HepG2 (cell line): ENCODE measurements around the gene CPAMD8. TPM values are rescaled to one million over a fixed set of nuclear protein-coding genes. Genes with fewer than 3 reads are reported as not detected.

Experiments used
- ATAC-seq: fragments of 200-7000 bp; cut with Tn5 transposase; 3 replicates; pipeline ENCODE4 v1.9.1; 2020; ENCODE audit warnings: mild to moderate bottlenecking, moderate library complexity
- BruUV-seq: library from RNA; stranded (reverse); fragments of 400-500 nt; replicated peaks from 2 replicates; lab custom pipeline; 2021; lab: Mats Ljungman, UMichigan
- CTCF ChIA-PET: fragments of 300-600 bp; formaldehyde crosslinking; extraction: SDS; loops from one replicate; lab custom pipeline; 2021; ENCODE audit warnings: low total read pairs, inconsistent platforms, low intra/inter-chr PET ratio; lab: Yijun Ruan, JAX
- POLR2A ChIA-PET: fragments of 350-600 bp; sonication (Branson Sonifier 250); formaldehyde crosslinking; loops from one replicate; lab custom pipeline; 2020; ENCODE audit warnings: antibody characterized with exemption, inconsistent platforms; lab: Yijun Ruan, JAX
- DNase-seq: peaks from one replicate; pipeline ENCODE4 v3.0.0-alpha.2; 2015; ENCODE audit warnings: low spot score
- FAIRE-seq: peaks from 3 replicates; lab custom pipeline; 2011; peaks lifted over from hg19 to GRCh38; lab: Jason Lieb, UNC
- H2AFZ ChIP-seq: one replicate; pipeline ENCODE4 v1.6.1; 2011; ENCODE audit warnings: low read length, inconsistent platforms
- H3K27ac ChIP-seq: fragments of 300-600 bp; 3 replicates; pipeline ENCODE4 v1.8.0; 2011; ENCODE audit warnings: mixed run types, mild to moderate bottlenecking, mixed read lengths, low read length, inconsistent platforms; ENCODE audit not compliant: insufficient read depth; ENCODE audit errors: extremely low read length
- H3K27me3 ChIP-seq, 2 experiments: fragments of 200-600 bp in 1 of 2; 2 replicates in 1 of 2; 3 replicates in 1 of 2; pipeline versions ENCODE4 v1.6.0 to v1.8.0; 2011; ENCODE audit warnings: low read length in 2 of 2, mild to moderate bottlenecking in 2 of 2, moderate library complexity in 2 of 2, inconsistent platforms in 1 of 2; ENCODE audit not compliant: insufficient read depth in 2 of 2, control insufficient read depth in 1 of 2
- H3K36me3 ChIP-seq, 2 experiments: fragments of 200-600 bp in 1 of 2; replicated peaks in 1 of 2; 2 replicates in 1 of 2; 3 replicates in 1 of 2; pipeline versions ENCODE4 v1.5.1 to v1.8.0; 2011; ENCODE audit warnings: low read length in 2 of 2, inconsistent platforms in 1 of 2; ENCODE audit not compliant: insufficient read depth in 2 of 2, control insufficient read depth in 1 of 2
- H3K4me1 ChIP-seq: 2 replicates; pipeline ENCODE4 v1.5.1; 2012; ENCODE audit warnings: low read length, inconsistent platforms; ENCODE audit not compliant: insufficient read depth
- H3K4me2 ChIP-seq: 2 replicates; pipeline ENCODE4 v1.6.0; 2011; ENCODE audit warnings: low read depth, low read length, inconsistent platforms
- H3K4me3 ChIP-seq, 3 experiments: fragments of 200-600 bp in 1 of 3; sonication (generic), shearing (Covaris generic) in 1 of 3; replicated peaks in 1 of 3; 2 replicates each; pipeline ENCODE4 v1.5.1; 2011 to 2016; ENCODE audit warnings: low read length in 3 of 3, inconsistent platforms in 2 of 3, low read depth in 2 of 3, mild to moderate bottlenecking in 2 of 3, control low read depth in 1 of 3, mixed read lengths in 1 of 3; ENCODE audit not compliant: insufficient read depth in 1 of 3
- H3K79me2 ChIP-seq: one replicate; pipeline ENCODE4 v1.6.1; 2011; ENCODE audit warnings: low read length, inconsistent platforms; ENCODE audit not compliant: insufficient read depth
- H3K9ac ChIP-seq: 2 replicates; pipeline ENCODE4 v1.6.0; 2011; ENCODE audit warnings: mild to moderate bottlenecking, low read depth, low read length, inconsistent platforms; ENCODE audit not compliant: insufficient read depth
- H3K9me3 ChIP-seq: 2 replicates; pipeline ENCODE4 v1.5.1; 2012; ENCODE audit warnings: mild to moderate bottlenecking, low read length
- H4K20me1 ChIP-seq: 2 replicates; pipeline ENCODE4 v1.6.0; 2011; ENCODE audit warnings: inconsistent platforms, mild to moderate bottlenecking, low read length, moderate library complexity; ENCODE audit not compliant: insufficient read depth
- BHLHE40 ChIP-seq: IDR thresholded peaks from 2 replicates; pipeline ENCODE4 v1.6.1; 2011; ENCODE audit warnings: low read length, improper control_type of control experiment
- NFIC ChIP-seq: IDR thresholded peaks from 2 replicates; pipeline ENCODE4 v1.6.1; 2012; ENCODE audit warnings: mild to moderate bottlenecking, low read length, inconsistent platforms
- NFKB2 ChIP-seq: sonication (generic); formaldehyde crosslinking; IDR thresholded peaks from 2 replicates; pipeline ENCODE4 v1.4.0; 2020; ENCODE audit warnings: missing genetic modification reagents, borderline replicate concordance
- NFKBIZ ChIP-seq: IDR thresholded peaks from 2 replicates; pipeline ENCODE4 v1.6.1; 2018; ENCODE audit warnings: missing genetic modification reagents, missing compliant biosample characterization
- NPAS2 ChIP-seq: sonication (generic); formaldehyde crosslinking; IDR thresholded peaks from 2 replicates; pipeline ENCODE4 v1.8.0; 2022; ENCODE audit warnings: mild to moderate bottlenecking, missing genetic modification reagents, borderline replicate concordance
- PAF1 ChIP-seq: IDR thresholded peaks from 2 replicates; pipeline ENCODE4 v1.6.1; 2016; ENCODE audit warnings: missing genetic modification reagents, missing compliant biosample characterization
- TCF12 ChIP-seq, 2 experiments: fragments of 450-650 bp in 1 of 2; sonication (generic) in 1 of 2; formaldehyde crosslinking in 1 of 2; IDR thresholded peaks; 2 replicates each; pipeline versions ENCODE4 v1.6.1 to v1.8.0; 2017 to 2022; ENCODE audit warnings: antibody characterized with exemption in 1 of 2, mild to moderate bottlenecking in 1 of 2, missing genetic modification reagents in 1 of 2, moderate library complexity in 1 of 2
- ZNF143 ChIP-seq: sonication (generic); formaldehyde crosslinking; IDR thresholded peaks from 2 replicates; pipeline ENCODE4 v1.4.0; 2020; ENCODE audit warnings: missing genetic modification reagents
- ZNF256 ChIP-seq: sonication (generic); formaldehyde crosslinking; conservative IDR thresholded peaks from 2 replicates; pipeline ENCODE4 v1.4.0; 2020; ENCODE audit warnings: missing genetic modification reagents
- ZNF264 ChIP-seq: sonication (generic); formaldehyde crosslinking; IDR thresholded peaks from 2 replicates; pipeline ENCODE4 v1.4.0; 2020; ENCODE audit warnings: missing genetic modification reagents
- ZNF660 ChIP-seq: sonication (generic); formaldehyde crosslinking; IDR thresholded peaks from 2 replicates; pipeline ENCODE4 v1.5.1; 2020; ENCODE audit warnings: mild to moderate bottlenecking, low read depth, missing genetic modification reagents, borderline replicate concordance
- ZNF772 ChIP-seq: sonication (generic); formaldehyde crosslinking; IDR thresholded peaks from 2 replicates; pipeline ENCODE4 v1.5.0; 2020; ENCODE audit warnings: mild to moderate bottlenecking, missing genetic modification reagents
- WGBS: methylation state at CpG from one replicate; pipeline ENCODE4 v1.1.6; 2017; ENCODE audit warnings: low lambda C conversion rate; 5-methylcytosine and 5-hydroxymethylcytosine counted together
- in situ Hi-C: cut with HindIII; loops from 2 replicates; pipeline ENCODE4 v1.10.0; 2017; ENCODE audit warnings: low pct_unique_long_range_greater_than_20kb; ENCODE audit not compliant: extremely low pct_ligation_motif_present
- intact Hi-C: fragments of 100-400 bp; cut with micrococcal nuclease; formaldehyde crosslinking; loops from one replicate; pipeline ENCODE4 v1.10.0; 2022; ENCODE audit not compliant: unreplicated experiment
- polyA plus RNA-seq, 8 experiments: library from polyadenylated mRNA; depleted of rRNA in 3 of 8; stranded (reverse) in 7 of 8; unstranded in 1 of 8; fragments of >200 nt; fragmentation: Illumina TruSeq in 4 of 8; extraction: Trizol in 4 of 8; gene quantifications; 2 replicates each; pipeline versions ENCODE4 v1.2.1 to v1.2.3, GENCODE V29; 2011 to 2016; ENCODE audit warnings: low read depth in 4 of 8, missing spikeins in 1 of 8, mixed read lengths in 1 of 8; ENCODE audit not compliant: insufficient read depth in 1 of 8
- total RNA-seq, 5 experiments: library from RNA; depleted of rRNA; stranded (reverse); fragments of >200 nt; fragmentation: Illumina TruSeq; extraction: Trizol; gene quantifications; 2 replicates each; pipeline ENCODE4 v1.2.3, GENCODE V29; 2016; ENCODE audit warnings: low read depth in 1 of 5
- TF ChIP-seq, protein P1 (sequence below): sonication (generic); formaldehyde crosslinking; IDR thresholded peaks from 2 replicates; pipeline ENCODE4 v1.9.0; 2021; ENCODE audit warnings: missing genetic modification reagents, mild to moderate bottlenecking, borderline replicate concordance
- TF ChIP-seq, protein P2 (sequence below): sonication (generic); formaldehyde crosslinking; IDR thresholded peaks from 2 replicates; pipeline ENCODE4 v1.5.1; 2020; ENCODE audit warnings: missing genetic modification reagents, mild to moderate bottlenecking, borderline replicate concordance
- TF ChIP-seq, protein P3 (sequence below): sonication (generic); formaldehyde crosslinking; IDR thresholded peaks from 2 replicates; pipeline ENCODE4 v1.8.1; 2022; ENCODE audit warnings: mild to moderate bottlenecking, missing genetic modification reagents

CPAMD8 gene
- total and polyA plus RNA-seq, 2 of the 13 experiments (the other 11 are each of a cell fraction or from before 2014, with no cell fraction given): 0.29 to 0.34 TPM

GRCh38 chr19:17048885-17049453, 22.4 kb upstream of the CPAMD8 start:
- Histone ChIP-seq H3K4me3 (no peak overlapping the region), H3K4me1 (no peaks in the 10 kb centered on the region), H2AFZ (no peak overlapping the region), H4K20me1 (no peaks in the 10 kb centered on the region), H3K27ac (no peak overlapping the region), H3K79me2 (no peaks in the 10 kb centered on the region), H3K9ac (no peak overlapping the region), H3K4me2 (no peak overlapping the region), H3K27me3 (no peaks in the 10 kb centered on the region; a peak in 1 of 5 replicates), H3K9me3 (no peaks in the 10 kb centered on the region), H3K36me3 (peaks cover 10 to 40% of the 10 kb centered on the region in 2 experiments)
- POLR2A ChIA-PET: no interaction called here
- in situ Hi-C loops (no loop called here), intact Hi-C loops (no loop called here)
- DNase-seq: no peak
- no peak for FAIRE-seq
- BruUV-seq: no TSS peak
- ATAC-seq: no peak
- WGBS: 95% methylated on average over 14 of the region's 16 CpGs
- CTCF ChIA-PET: no interaction called here
- TF ChIP-seq ZNF143 (no peak), TCF12 (IDR thresholded peaks at IDR 0.05) (no peak), TCF12 (CRISPR knock-in tag; IDR thresholded peaks at IDR 0.05) (no peak), PAF1 (no peak), BHLHE40 (no peak), ZNF256 (no peak), ZNF660 (CRISPR knock-in tag) (no peak), ZNF264 (CRISPR knock-in tag) (no peak), NFKB2 (CRISPR knock-in tag) (no peak), NPAS2 (CRISPR knock-in tag) (no peak), ZNF772 (CRISPR knock-in tag) (no peak), NFKBIZ (CRISPR knock-in tag) (no peak), NFIC (no peak)
- TF ChIP-seq, protein P1, sequence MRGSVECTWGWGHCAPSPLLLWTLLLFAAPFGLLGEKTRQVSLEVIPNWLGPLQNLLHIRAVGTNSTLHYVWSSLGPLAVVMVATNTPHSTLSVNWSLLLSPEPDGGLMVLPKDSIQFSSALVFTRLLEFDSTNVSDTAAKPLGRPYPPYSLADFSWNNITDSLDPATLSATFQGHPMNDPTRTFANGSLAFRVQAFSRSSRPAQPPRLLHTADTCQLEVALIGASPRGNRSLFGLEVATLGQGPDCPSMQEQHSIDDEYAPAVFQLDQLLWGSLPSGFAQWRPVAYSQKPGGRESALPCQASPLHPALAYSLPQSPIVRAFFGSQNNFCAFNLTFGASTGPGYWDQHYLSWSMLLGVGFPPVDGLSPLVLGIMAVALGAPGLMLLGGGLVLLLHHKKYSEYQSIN (CRISPR knock-in tag): no peak
- TF ChIP-seq, protein P2, sequence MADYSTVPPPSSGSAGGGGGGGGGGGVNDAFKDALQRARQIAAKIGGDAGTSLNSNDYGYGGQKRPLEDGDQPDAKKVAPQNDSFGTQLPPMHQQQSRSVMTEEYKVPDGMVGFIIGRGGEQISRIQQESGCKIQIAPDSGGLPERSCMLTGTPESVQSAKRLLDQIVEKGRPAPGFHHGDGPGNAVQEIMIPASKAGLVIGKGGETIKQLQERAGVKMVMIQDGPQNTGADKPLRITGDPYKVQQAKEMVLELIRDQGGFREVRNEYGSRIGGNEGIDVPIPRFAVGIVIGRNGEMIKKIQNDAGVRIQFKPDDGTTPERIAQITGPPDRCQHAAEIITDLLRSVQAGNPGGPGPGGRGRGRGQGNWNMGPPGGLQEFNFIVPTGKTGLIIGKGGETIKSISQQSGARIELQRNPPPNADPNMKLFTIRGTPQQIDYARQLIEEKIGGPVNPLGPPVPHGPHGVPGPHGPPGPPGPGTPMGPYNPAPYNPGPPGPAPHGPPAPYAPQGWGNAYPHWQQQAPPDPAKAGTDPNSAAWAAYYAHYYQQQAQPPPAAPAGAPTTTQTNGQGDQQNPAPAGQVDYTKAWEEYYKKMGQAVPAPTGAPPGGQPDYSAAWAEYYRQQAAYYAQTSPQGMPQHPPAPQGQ: no peak
- TF ChIP-seq, protein P3, sequence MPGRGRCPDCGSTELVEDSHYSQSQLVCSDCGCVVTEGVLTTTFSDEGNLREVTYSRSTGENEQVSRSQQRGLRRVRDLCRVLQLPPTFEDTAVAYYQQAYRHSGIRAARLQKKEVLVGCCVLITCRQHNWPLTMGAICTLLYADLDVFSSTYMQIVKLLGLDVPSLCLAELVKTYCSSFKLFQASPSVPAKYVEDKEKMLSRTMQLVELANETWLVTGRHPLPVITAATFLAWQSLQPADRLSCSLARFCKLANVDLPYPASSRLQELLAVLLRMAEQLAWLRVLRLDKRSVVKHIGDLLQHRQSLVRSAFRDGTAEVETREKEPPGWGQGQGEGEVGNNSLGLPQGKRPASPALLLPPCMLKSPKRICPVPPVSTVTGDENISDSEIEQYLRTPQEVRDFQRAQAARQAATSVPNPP (CRISPR knock-in tag): no peak
